SK-N-SH (cell line): ENCODE data around the gene FEM1C. TPM values are rescaled to one million over a fixed set of nuclear protein-coding genes. Genes with fewer than 3 reads are reported as not detected.

ENCODE experiments used
- CTCF ChIA-PET: fragments of 300-600, 350-600 bp; formaldehyde crosslinking; extraction: SDS; loops from one replicate; lab custom pipeline; 2021; lab: Yijun Ruan, JAX
- POLR2A ChIA-PET: fragments of 350-600 bp; sonication (Branson Sonifier 250); formaldehyde crosslinking; extraction: SDS; loops from one replicate; lab custom pipeline; 2020; ENCODE audit warnings: antibody characterized with exemption, inconsistent platforms; lab: Yijun Ruan, JAX
- DNase-seq: peaks from one replicate; pipeline ENCODE4 v3.0.0; 2012
- H2AFZ ChIP-seq: fragments of 200-600 bp; sonication (generic); 2 replicates; pipeline ENCODE4 v1.8.1; 2016; ENCODE audit warnings: antibody characterized with exemption, mild to moderate bottlenecking, low read depth
- H3F3A ChIP-seq: fragments of 200-600 bp; sonication (generic); replicated peaks from 2 replicates; pipeline ENCODE3; 2016; ENCODE audit warnings: antibody characterized with exemption, mild to moderate bottlenecking; ENCODE audit not compliant: insufficient read depth
- H3K27ac ChIP-seq, 2 experiments: fragments of 200-500 bp in 1 of 2; fragments of 200-600 bp in 1 of 2; sonication (Bioruptor generic) in 1 of 2; sonication (generic), shearing (Covaris generic) in 1 of 2; 2 replicates each; pipeline versions ENCODE4 v1.5.1 to v1.6.1; 2014 to 2016; ENCODE audit warnings: low read depth in 2 of 2, inconsistent platforms in 1 of 2, low read length in 1 of 2, mild to moderate bottlenecking in 1 of 2, mixed read lengths in 1 of 2
- H3K27me3 ChIP-seq: fragments of 200-600 bp; sonication (generic), shearing (Covaris generic); 2 replicates; pipeline ENCODE4 v1.6.1; 2016; ENCODE audit warnings: mixed run types; ENCODE audit not compliant: insufficient read depth
- H3K36me3 ChIP-seq, 2 experiments: fragments of 200-500 bp in 1 of 2; fragments of 200-600 bp in 1 of 2; sonication (Bioruptor generic) in 1 of 2; sonication (generic) in 1 of 2; replicated peaks in 1 of 2; 2 replicates each; pipeline versions ENCODE3 to v1.5.1; 2014 to 2016; ENCODE audit warnings: low read length in 1 of 2, mild to moderate bottlenecking in 1 of 2; ENCODE audit not compliant: insufficient read depth in 2 of 2, control insufficient read depth in 1 of 2
- H3K4me1 ChIP-seq, 2 experiments: fragments of 200-500 bp in 1 of 2; fragments of 200-600 bp in 1 of 2; sonication (Bioruptor generic) in 1 of 2; sonication (generic), shearing (Covaris generic) in 1 of 2; 2 replicates each; pipeline versions ENCODE4 v1.5.1 to v1.6.1; 2014 to 2016; ENCODE audit warnings: low read depth in 1 of 2, low read length in 1 of 2, mixed run types in 1 of 2; ENCODE audit not compliant: insufficient read depth in 2 of 2, control insufficient read depth in 1 of 2
- H3K4me2 ChIP-seq: fragments of 200-600 bp; sonication (generic), shearing (Covaris generic); 2 replicates; pipeline ENCODE4 v1.6.1; 2017; ENCODE audit warnings: mixed run types
- H3K4me3 ChIP-seq, 2 experiments: fragments of 200-500 bp in 1 of 2; fragments of 200-600 bp in 1 of 2; sonication (Bioruptor generic) in 1 of 2; sonication (generic), shearing (Covaris generic) in 1 of 2; 2 replicates each; pipeline versions ENCODE4 v1.5.1 to v1.8.1; 2014 to 2016; ENCODE audit warnings: low read depth in 2 of 2, inconsistent platforms in 1 of 2, low read length in 1 of 2, mild to moderate bottlenecking in 1 of 2, mixed read lengths in 1 of 2, moderate library complexity in 1 of 2
- H3K79me2 ChIP-seq: fragments of 200-600 bp; sonication (generic); 2 replicates; pipeline ENCODE4 v1.8.1; 2017; ENCODE audit warnings: mild to moderate bottlenecking; ENCODE audit not compliant: insufficient read depth
- H3K9ac ChIP-seq: fragments of 200-600 bp; sonication (generic); 2 replicates; pipeline ENCODE4 v1.6.1; 2017; ENCODE audit warnings: mixed run types
- H3K9me2 ChIP-seq: fragments of 200-600 bp; sonication (generic); 2 replicates; pipeline ENCODE4 v1.6.1; 2017; ENCODE audit warnings: mixed run types
- H3K9me3 ChIP-seq: fragments of 200-600 bp; sonication (generic); 2 replicates; pipeline ENCODE4 v1.6.1; 2017; ENCODE audit warnings: mixed run types, mild to moderate bottlenecking, moderate library complexity
- H4K20me1 ChIP-seq: fragments of 200-600 bp; sonication (generic); 2 replicates; pipeline ENCODE4 v1.6.1; 2017; ENCODE audit warnings: mild to moderate bottlenecking, mixed run types; ENCODE audit not compliant: insufficient read depth
- EP300 ChIP-seq, 2 experiments: IDR thresholded peaks; 2 replicates each; pipeline versions ENCODE4 v1.4.0 to v1.6.1; 2012; ENCODE audit warnings: borderline replicate concordance in 1 of 2, low read depth in 1 of 2, low read length in 1 of 2
- EZH2phosphoT487 ChIP-seq: fragments of 200-600 bp; sonication (generic); IDR thresholded peaks from 2 replicates; pipeline ENCODE4 v1.6.1; 2017; ENCODE audit warnings: low read depth, mixed run types, mild to moderate bottlenecking, antibody characterized with exemption, moderate library complexity, borderline replicate concordance
- FOSL2 ChIP-seq: IDR thresholded peaks from 2 replicates; pipeline ENCODE4 v1.4.0; 2012; ENCODE audit warnings: low read depth, mild to moderate bottlenecking, moderate library complexity, borderline replicate concordance
- FOXJ3 ChIP-seq: sonication (generic); formaldehyde crosslinking; IDR thresholded peaks from 2 replicates; pipeline ENCODE4 v1.5.1; 2020; ENCODE audit warnings: mild to moderate bottlenecking, missing genetic modification reagents
- GABPA ChIP-seq: IDR thresholded peaks from 2 replicates; pipeline ENCODE4 v1.4.0; 2012; ENCODE audit warnings: low read depth, mild to moderate bottlenecking
- MEF2A ChIP-seq: IDR thresholded peaks from 2 replicates; pipeline ENCODE4 v1.4.0; 2012; ENCODE audit warnings: low read depth, borderline replicate concordance
- MXI1 ChIP-seq: IDR thresholded peaks from 2 replicates; pipeline ENCODE4 v1.6.1; 2012; ENCODE audit warnings: mild to moderate bottlenecking, low read depth, low read length, improper control_type of control experiment
- NRF1 ChIP-seq: IDR thresholded peaks from 2 replicates; pipeline ENCODE4 v1.6.1; 2012; ENCODE audit warnings: low read depth, mild to moderate bottlenecking, low read length
- RAD21 ChIP-seq: IDR thresholded peaks from 2 replicates; pipeline ENCODE4 v1.6.1; 2012; ENCODE audit warnings: mild to moderate bottlenecking, low read length
- RCOR1 ChIP-seq: fragments of 150-350 bp; IDR thresholded peaks from 2 replicates; pipeline ENCODE4 v1.6.1; 2017; ENCODE audit warnings: antibody characterized with exemption, low read length
- RXRA ChIP-seq: IDR thresholded peaks from 2 replicates; pipeline ENCODE4 v1.4.0; 2012; ENCODE audit warnings: low read depth, mild to moderate bottlenecking, borderline replicate concordance
- SIN3A ChIP-seq: IDR thresholded peaks from 2 replicates; pipeline ENCODE4 v1.6.1; 2012; ENCODE audit warnings: low read depth, mild to moderate bottlenecking, low read length, moderate library complexity, borderline replicate concordance
- SMC3 ChIP-seq: IDR thresholded peaks from 2 replicates; pipeline ENCODE4 v1.6.1; 2012; ENCODE audit warnings: low read depth, low read length, improper control_type of control experiment
- TCF12 ChIP-seq: IDR thresholded peaks from 2 replicates; pipeline ENCODE4 v1.4.0; 2012
- USF1 ChIP-seq: IDR thresholded peaks from 2 replicates; pipeline ENCODE4 v1.4.0; 2012; ENCODE audit warnings: low read depth, borderline replicate concordance
- ZBTB33 ChIP-seq: IDR thresholded peaks from 2 replicates; pipeline ENCODE4 v1.4.0; 2012; ENCODE audit warnings: low read depth, borderline replicate concordance
- WGBS: methylation state at CpG from one replicate; pipeline ENCODE4 v1.1.6; 2017; ENCODE audit warnings: low lambda C conversion rate; 5-methylcytosine and 5-hydroxymethylcytosine counted together
- polyA plus RNA-seq, 3 experiments: library from polyadenylated mRNA; depleted of rRNA; stranded (reverse); fragments of >200 nt; gene quantifications; 2 replicates each; pipeline ENCODE4 v1.2.3, GENCODE V29; 2012
- TF ChIP-seq, protein P1 (sequence below): fragments of 150-350 bp; IDR thresholded peaks from 2 replicates; pipeline ENCODE4 v1.6.1; 2017; ENCODE audit warnings: antibody characterized with exemption, low read length, low read depth, borderline replicate concordance
- TF ChIP-seq, protein P2 (sequence below): IDR thresholded peaks from 2 replicates; pipeline ENCODE4 v1.6.1; 2012; ENCODE audit warnings: mild to moderate bottlenecking, low read depth, low read length, moderate library complexity
- TF ChIP-seq, protein P3 (sequence below): IDR thresholded peaks from 2 replicates; pipeline ENCODE4 v1.4.0; 2012; ENCODE audit warnings: low read depth

Gene FEM1C
- polyA plus RNA-seq, 1 of the 3 experiments (the other 2 are of a cell fraction): 2.8 TPM

- CTCF ChIA-PET: no interaction called here
- POLR2A ChIA-PET: no interaction called here
- H3K9me2 ChIP-seq: no peaks in the 10 kb centered on the region
These were observed 67.0 kb downstream of the FEM1C start for GRCh38 chr5:115477581-115477980.

More at GRCh38 chr5:115477581-115477980, 67.0 kb downstream of the FEM1C start:
- Histone ChIP-seq H3K36me3 (no peaks in the 10 kb centered on the region), H4K20me1 (no peaks in the 10 kb centered on the region), H3K9ac (no peak overlapping the region), H3F3A (no peaks in the 10 kb centered on the region), H3K4me2 (no peak overlapping the region), H3K4me3 (no peak overlapping the region), H3K9me3 (no peaks in the 10 kb centered on the region), H3K27ac (no peak overlapping the region), H3K27me3 (no peaks in the 10 kb centered on the region), H3K79me2 (no peaks in the 10 kb centered on the region), H2AFZ (no peak overlapping the region), H3K4me1 (peaks cover 0 to under 1% of the 10 kb centered on the region in 2 experiments; a peak in 1 of 4 replicates)
- 84% methylated on average over 7 of the region's 7 CpGs for WGBS
- TF ChIP-seq, protein P1, sequence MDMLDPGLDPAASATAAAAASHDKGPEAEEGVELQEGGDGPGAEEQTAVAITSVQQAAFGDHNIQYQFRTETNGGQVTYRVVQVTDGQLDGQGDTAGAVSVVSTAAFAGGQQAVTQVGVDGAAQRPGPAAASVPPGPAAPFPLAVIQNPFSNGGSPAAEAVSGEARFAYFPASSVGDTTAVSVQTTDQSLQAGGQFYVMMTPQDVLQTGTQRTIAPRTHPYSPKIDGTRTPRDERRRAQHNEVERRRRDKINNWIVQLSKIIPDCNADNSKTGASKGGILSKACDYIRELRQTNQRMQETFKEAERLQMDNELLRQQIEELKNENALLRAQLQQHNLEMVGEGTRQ: no peak
- TF ChIP-seq FOSL2 (no peak), RXRA (no peak), NRF1 (no peak), RCOR1 (no peak), USF1 (no peak), FOXJ3 (no peak), SMC3 (no peak), GABPA (no peak), EZH2phosphoT487 (no peak), TCF12 (no peak), MXI1 (no peak), EP300 (IDR thresholded peaks at IDR 0.05; ENCODE audit: borderline replicate concordance in 1 of 2, low read depth in 1 of 2, low read length in 1 of 2) (no peak), RAD21 (no peak), MEF2A (no peak), SIN3A (no peak), ZBTB33 (no peak)
- TF ChIP-seq, protein P2, sequence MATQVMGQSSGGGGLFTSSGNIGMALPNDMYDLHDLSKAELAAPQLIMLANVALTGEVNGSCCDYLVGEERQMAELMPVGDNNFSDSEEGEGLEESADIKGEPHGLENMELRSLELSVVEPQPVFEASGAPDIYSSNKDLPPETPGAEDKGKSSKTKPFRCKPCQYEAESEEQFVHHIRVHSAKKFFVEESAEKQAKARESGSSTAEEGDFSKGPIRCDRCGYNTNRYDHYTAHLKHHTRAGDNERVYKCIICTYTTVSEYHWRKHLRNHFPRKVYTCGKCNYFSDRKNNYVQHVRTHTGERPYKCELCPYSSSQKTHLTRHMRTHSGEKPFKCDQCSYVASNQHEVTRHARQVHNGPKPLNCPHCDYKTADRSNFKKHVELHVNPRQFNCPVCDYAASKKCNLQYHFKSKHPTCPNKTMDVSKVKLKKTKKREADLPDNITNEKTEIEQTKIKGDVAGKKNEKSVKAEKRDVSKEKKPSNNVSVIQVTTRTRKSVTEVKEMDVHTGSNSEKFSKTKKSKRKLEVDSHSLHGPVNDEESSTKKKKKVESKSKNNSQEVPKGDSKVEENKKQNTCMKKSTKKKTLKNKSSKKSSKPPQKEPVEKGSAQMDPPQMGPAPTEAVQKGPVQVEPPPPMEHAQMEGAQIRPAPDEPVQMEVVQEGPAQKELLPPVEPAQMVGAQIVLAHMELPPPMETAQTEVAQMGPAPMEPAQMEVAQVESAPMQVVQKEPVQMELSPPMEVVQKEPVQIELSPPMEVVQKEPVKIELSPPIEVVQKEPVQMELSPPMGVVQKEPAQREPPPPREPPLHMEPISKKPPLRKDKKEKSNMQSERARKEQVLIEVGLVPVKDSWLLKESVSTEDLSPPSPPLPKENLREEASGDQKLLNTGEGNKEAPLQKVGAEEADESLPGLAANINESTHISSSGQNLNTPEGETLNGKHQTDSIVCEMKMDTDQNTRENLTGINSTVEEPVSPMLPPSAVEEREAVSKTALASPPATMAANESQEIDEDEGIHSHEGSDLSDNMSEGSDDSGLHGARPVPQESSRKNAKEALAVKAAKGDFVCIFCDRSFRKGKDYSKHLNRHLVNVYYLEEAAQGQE: no peak
- TF ChIP-seq, protein P3, sequence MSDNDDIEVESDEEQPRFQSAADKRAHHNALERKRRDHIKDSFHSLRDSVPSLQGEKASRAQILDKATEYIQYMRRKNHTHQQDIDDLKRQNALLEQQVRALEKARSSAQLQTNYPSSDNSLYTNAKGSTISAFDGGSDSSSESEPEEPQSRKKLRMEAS: no peak
- no peak for DNase-seq
